ENCODE measurements around the gene LGALS3BP. TPM values are rescaled to one million over a fixed set of nuclear protein-coding genes. Genes with fewer than 3 reads are reported as not detected.

Gene LGALS3BP
- total RNA-seq, 1 experiment from 2014 or later = 361 TPM

- no peak overlapping the region for H3K27ac ChIP-seq (ENCODE audit: low read length)
- POLR2A ChIA-PET = no interaction called here
- intact Hi-C loops (cut with micrococcal nuclease; ENCODE audit: unreplicated experiment) = no loop called here
- no peaks in the 10 kb centered on the region for H3K27me3 ChIP-seq (ENCODE audit: control insufficient read depth, insufficient read depth, low read length)
- H3K9me3 ChIP-seq (ENCODE audit: control insufficient read depth, insufficient read depth, low read depth, low read length) = no peaks in the 10 kb centered on the region
- in situ Hi-C loops (cut with HindIII; ENCODE audit: low pct_unique_long_range_greater_than_20kb, low sequenced_read_pairs) = no loop called here
- CTCF ChIA-PET = interaction anchor here (0.5 to 1.0 kb wide), 2 partner anchors 112 to 135 kb away, joined by 3 read pairs; no protein-coding TSS in a partner anchor
- peak overlapping the region in 1 of 2 experiments; percentile 72; a peak in 2 of 4 replicates for H3K4me3 ChIP-seq (ENCODE audit: low read depth in 2 of 2, low read length in 2 of 2)
- TF ChIP-seq POLR2AphosphoS5 (IDR thresholded peaks at IDR 0.05; ENCODE audit: low read depth, low read length) (no peak), REST (IDR thresholded peaks at IDR 0.05; ENCODE audit: insufficient read depth in 1 of 2, low read depth in 2 of 2, low read length in 1 of 2) (no peak), SIN3A (IDR thresholded peaks at IDR 0.05; ENCODE audit: borderline replicate concordance, insufficient read depth, low read depth, low read length) (no peak), TCF7L2 (IDR thresholded peaks at IDR 0.05; ENCODE audit: low read depth, low read length) (no peak), CTCF (IDR thresholded peaks at IDR 0.05) (no peak)
- ATAC-seq (no peak), DNase-seq (ENCODE audit: low read depth, low spot score) (no peak)
- no peaks in the 10 kb centered on the region; the same call in 1 of the 2 replicates for H3K36me3 ChIP-seq (ENCODE audit: control insufficient read depth, insufficient read depth, low read length)
- peaks cover 24% of the 10 kb centered on the region for H3K4me1 ChIP-seq (ENCODE audit: control insufficient read depth, insufficient read depth, low read length)
- no TSS peak for BruUV-seq (replicated peaks)
These were observed 2.1 kb downstream of the LGALS3BP start for GRCh38 chr17:78977681-78977943.

GRCh38 chr17:78976907-78977680 is 2.6 kb downstream of the LGALS3BP start:
- H3K27ac ChIP-seq (ENCODE audit: low read length) = no peak overlapping the region
- CTCF ChIA-PET = interaction anchor here (0.5 kb wide), 1 partner anchor 134 kb away, joined by 3 read pairs; no protein-coding TSS in a partner anchor
- peaks cover 24% of the 10 kb centered on the region for H3K4me1 ChIP-seq (ENCODE audit: control insufficient read depth, insufficient read depth, low read length)
- in situ Hi-C loops (cut with HindIII; ENCODE audit: low pct_unique_long_range_greater_than_20kb, low sequenced_read_pairs) = no loop called here
- intact Hi-C loops (cut with micrococcal nuclease; ENCODE audit: unreplicated experiment) = no loop called here
- H3K36me3 ChIP-seq (ENCODE audit: control insufficient read depth, insufficient read depth, low read length) = no peaks in the 10 kb centered on the region; the same call in 1 of the 2 replicates
- H3K9me3 ChIP-seq (ENCODE audit: control insufficient read depth, insufficient read depth, low read depth, low read length) = no peaks in the 10 kb centered on the region
- H3K27me3 ChIP-seq (ENCODE audit: control insufficient read depth, insufficient read depth, low read length) = no peaks in the 10 kb centered on the region
- no TSS peak for BruUV-seq (replicated peaks)
- POLR2A ChIA-PET = no interaction called here
- TF ChIP-seq CTCF (IDR thresholded peaks at IDR 0.05) (no peak), POLR2AphosphoS5 (IDR thresholded peaks at IDR 0.05; ENCODE audit: low read depth, low read length) (no peak), SIN3A (IDR thresholded peaks at IDR 0.05; ENCODE audit: borderline replicate concordance, insufficient read depth, low read depth, low read length) (no peak)
- no peak overlapping the region for H3K4me3 ChIP-seq (ENCODE audit: low read depth in 2 of 2, low read length in 2 of 2)
- DNase-seq (ENCODE audit: low read depth, low spot score) = no peak
- no peak for ATAC-seq

Data from Panc1 (cell line).